ENCODE data around the gene SLC17A7.

The SLC17A7 gene

GRCh38 chr19:49487277-49488045 is 46.1 kb upstream of the SLC17A7 start, which contains the start of gene RPL13A (continued):
- peak; percentile 66; the same call in 1 of the 2 replicates for TF ChIP-seq REPIN1 (tag by site-specific recombination; IDR thresholded peaks at IDR 0.05; ENCODE audit: low read depth)
- TF ChIP-seq, protein P1, sequence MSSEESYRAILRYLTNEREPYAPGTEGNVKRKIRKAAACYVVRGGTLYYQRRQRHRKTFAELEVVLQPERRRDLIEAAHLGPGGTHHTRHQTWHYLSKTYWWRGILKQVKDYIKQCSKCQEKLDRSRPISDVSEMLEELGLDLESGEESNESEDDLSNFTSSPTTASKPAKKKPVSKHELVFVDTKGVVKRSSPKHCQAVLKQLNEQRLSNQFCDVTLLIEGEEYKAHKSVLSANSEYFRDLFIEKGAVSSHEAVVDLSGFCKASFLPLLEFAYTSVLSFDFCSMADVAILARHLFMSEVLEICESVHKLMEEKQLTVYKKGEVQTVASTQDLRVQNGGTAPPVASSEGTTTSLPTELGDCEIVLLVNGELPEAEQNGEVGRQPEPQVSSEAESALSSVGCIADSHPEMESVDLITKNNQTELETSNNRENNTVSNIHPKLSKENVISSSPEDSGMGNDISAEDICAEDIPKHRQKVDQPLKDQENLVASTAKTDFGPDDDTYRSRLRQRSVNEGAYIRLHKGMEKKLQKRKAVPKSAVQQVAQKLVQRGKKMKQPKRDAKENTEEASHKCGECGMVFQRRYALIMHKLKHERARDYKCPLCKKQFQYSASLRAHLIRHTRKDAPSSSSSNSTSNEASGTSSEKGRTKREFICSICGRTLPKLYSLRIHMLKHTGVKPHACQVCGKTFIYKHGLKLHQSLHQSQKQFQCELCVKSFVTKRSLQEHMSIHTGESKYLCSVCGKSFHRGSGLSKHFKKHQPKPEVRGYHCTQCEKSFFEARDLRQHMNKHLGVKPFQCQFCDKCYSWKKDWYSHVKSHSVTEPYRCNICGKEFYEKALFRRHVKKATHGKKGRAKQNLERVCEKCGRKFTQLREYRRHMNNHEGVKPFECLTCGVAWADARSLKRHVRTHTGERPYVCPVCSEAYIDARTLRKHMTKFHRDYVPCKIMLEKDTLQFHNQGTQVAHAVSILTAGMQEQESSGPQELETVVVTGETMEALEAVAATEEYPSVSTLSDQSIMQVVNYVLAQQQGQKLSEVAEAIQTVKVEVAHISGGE (tag by site-specific recombination; conservative IDR thresholded peaks at IDR 0.05; ENCODE audit: low read depth), result peak; percentile 42
- TF ChIP-seq ZNF335 (tag by site-specific recombination; conservative IDR thresholded peaks at IDR 0.05), result peak; percentile 21; the same call in 1 of the 2 replicates
- TF ChIP-seq ZIC2 (tag by site-specific recombination; IDR thresholded peaks at IDR 0.05), result no peak
- peak; percentile 95 for TF ChIP-seq ZBTB21 (tag by site-specific recombination; IDR thresholded peaks at IDR 0.05)
- peak; percentile 50 for TF ChIP-seq ZEB2 (tag by site-specific recombination; IDR thresholded peaks at IDR 0.05)
- peak; percentile 69; the same call in 1 of the 2 replicates for TF ChIP-seq ZNF561 (tag by site-specific recombination; IDR thresholded peaks at IDR 0.05; ENCODE audit: borderline replicate concordance)
- 0 out of 2 replicates have a peak, but pooled peaks have one; percentile 27 for TF ChIP-seq EGR2 (tag by site-specific recombination; IDR thresholded peaks at IDR 0.05; ENCODE audit: low read depth)
- TF ChIP-seq, protein P2, sequence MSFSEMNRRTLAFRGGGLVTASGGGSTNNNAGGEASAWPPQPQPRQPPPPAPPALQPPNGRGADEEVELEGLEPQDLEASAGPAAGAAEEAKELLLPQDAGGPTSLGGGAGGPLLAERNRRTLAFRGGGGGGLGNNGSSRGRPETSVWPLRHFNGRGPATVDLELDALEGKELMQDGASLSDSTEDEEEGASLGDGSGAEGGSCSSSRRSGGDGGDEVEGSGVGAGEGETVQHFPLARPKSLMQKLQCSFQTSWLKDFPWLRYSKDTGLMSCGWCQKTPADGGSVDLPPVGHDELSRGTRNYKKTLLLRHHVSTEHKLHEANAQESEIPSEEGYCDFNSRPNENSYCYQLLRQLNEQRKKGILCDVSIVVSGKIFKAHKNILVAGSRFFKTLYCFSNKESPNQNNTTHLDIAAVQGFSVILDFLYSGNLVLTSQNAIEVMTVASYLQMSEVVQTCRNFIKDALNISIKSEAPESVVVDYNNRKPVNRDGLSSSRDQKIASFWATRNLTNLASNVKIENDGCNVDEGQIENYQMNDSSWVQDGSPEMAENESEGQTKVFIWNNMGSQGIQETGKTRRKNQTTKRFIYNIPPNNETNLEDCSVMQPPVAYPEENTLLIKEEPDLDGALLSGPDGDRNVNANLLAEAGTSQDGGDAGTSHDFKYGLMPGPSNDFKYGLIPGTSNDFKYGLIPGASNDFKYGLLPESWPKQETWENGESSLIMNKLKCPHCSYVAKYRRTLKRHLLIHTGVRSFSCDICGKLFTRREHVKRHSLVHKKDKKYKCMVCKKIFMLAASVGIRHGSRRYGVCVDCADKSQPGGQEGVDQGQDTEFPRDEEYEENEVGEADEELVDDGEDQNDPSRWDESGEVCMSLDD (tag by site-specific recombination; IDR thresholded peaks at IDR 0.05), result 0 out of 2 replicates have a peak, but pooled peaks have one; percentile 42
- peak; percentile 86 for TF ChIP-seq ZSCAN30 (tag by site-specific recombination; IDR thresholded peaks at IDR 0.05)
- TF ChIP-seq ZNF610 (tag by site-specific recombination; IDR thresholded peaks at IDR 0.05; ENCODE audit: borderline replicate concordance), result peak; percentile 61; the same call in 1 of the 2 replicates
- TF ChIP-seq, protein P3, sequence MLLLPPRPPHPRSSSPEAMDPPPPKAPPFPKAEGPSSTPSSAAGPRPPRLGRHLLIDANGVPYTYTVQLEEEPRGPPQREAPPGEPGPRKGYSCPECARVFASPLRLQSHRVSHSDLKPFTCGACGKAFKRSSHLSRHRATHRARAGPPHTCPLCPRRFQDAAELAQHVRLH (tag by site-specific recombination; IDR thresholded peaks at IDR 0.05), result peak; percentile 96
- TF ChIP-seq ZNF747 (tag by site-specific recombination; IDR thresholded peaks at IDR 0.05), result no peak
- peak; percentile 96 for TF ChIP-seq YY1 (tag by site-specific recombination; IDR thresholded peaks at IDR 0.05)
- TF ChIP-seq ZNF549 (tag by site-specific recombination; IDR thresholded peaks at IDR 0.05), result no peak
- TF ChIP-seq OVOL3 (tag by site-specific recombination; IDR thresholded peaks at IDR 0.05), result no peak
- no peak for TF ChIP-seq ZNF529 (tag by site-specific recombination; IDR thresholded peaks at IDR 0.05; ENCODE audit: insufficient replicate concordance)
- TF ChIP-seq SP3 (tag by site-specific recombination; IDR thresholded peaks at IDR 0.05), result peak; percentile 92

GRCh38 chr19:49486710-49487276 is 45.5 kb upstream of the SLC17A7 start:
- ChIA-PET POLR2A (interaction anchor here (1.2 to 1.6 kb wide), 5 partner anchors 9 to 154 kb away, joined by 3 to 26 read pairs (median 6); partner anchors contain the start of genes PIH1D1, RPS11 and RRAS), CTCF (interaction anchor here (1.1 to 1.9 kb wide), 2 partner anchors 8 to 10 kb away, joined by 4 to 5 read pairs; no protein-coding TSS in a partner anchor)
- no peak; the same call in 1 of the 2 replicates for TF ChIP-seq YY1 (tag by site-specific recombination; IDR thresholded peaks at IDR 0.05)
- TF ChIP-seq ZNF335 (tag by site-specific recombination; conservative IDR thresholded peaks at IDR 0.05), result peak; percentile 68
- no peak for TF ChIP-seq ZNF146 (tag by site-specific recombination; IDR thresholded peaks at IDR 0.05)
- TF ChIP-seq ZNF660 (tag by site-specific recombination; IDR thresholded peaks at IDR 0.05), result 0 out of 2 replicates have a peak, but pooled peaks have one; percentile 8
- TF ChIP-seq ZNF121 (tag by site-specific recombination; IDR thresholded peaks at IDR 0.05), result peak; percentile 42; the same call in 1 of the 2 replicates
- TF ChIP-seq CTCF (tag by site-specific recombination; IDR thresholded peaks at IDR 0.05), result peak; percentile 17; the same call in 1 of the 2 replicates
- TF ChIP-seq ZSCAN30 (tag by site-specific recombination; IDR thresholded peaks at IDR 0.05), result peak; percentile 86

More at GRCh38 chr19:49486710-49487276, 45.5 kb upstream of the SLC17A7 start:
- no peak overlapping the region for H3K27ac ChIP-seq (ENCODE audit: extremely low read depth, low read depth, low read length)
- peaks cover 4% of the 10 kb centered on the region; the same call in 1 of the 2 replicates for H3K4me1 ChIP-seq (ENCODE audit: control insufficient read depth, insufficient read depth, low read length)
- peaks cover 14 to 41% of the 10 kb centered on the region in 2 experiments for H3K36me3 ChIP-seq (ENCODE audit: control insufficient read depth in 2 of 2, insufficient read depth in 1 of 2, low read length in 2 of 2)
- H3K4me3 ChIP-seq (ENCODE audit: low read depth, low read length), result no peak overlapping the region; the same call in 1 of the 2 replicates
- no peaks in the 10 kb centered on the region for H3K9me3 ChIP-seq (ENCODE audit: control insufficient read depth, insufficient read depth, low read depth, low read length)

Measured in HEK293 (cell line).